GM23248 (cell line): ENCODE data around the gene NDUFAF2. TPM values are rescaled to one million over a fixed set of nuclear protein-coding genes. Genes with fewer than 3 reads are reported as not detected.
A peak's percentile ranks its signal among the peaks of the same experiment; 100 is the strongest.

ENCODE experiments used
- DNase-seq: peaks from one replicate; pipeline ENCODE4 v3.0.0-alpha.2; 2015
- H2AFZ ChIP-seq: fragments of 200-600 bp; sonication (generic); 2 replicates; pipeline ENCODE4 v1.6.1; 2016; ENCODE audit warnings: antibody characterized with exemption
- H3F3A ChIP-seq: fragments of 200-600 bp; sonication (generic); 2 replicates; pipeline ENCODE4 v1.6.1; 2016; ENCODE audit warnings: mild to moderate bottlenecking, antibody characterized with exemption, mixed run types; ENCODE audit not compliant: insufficient read depth
- H3K27ac ChIP-seq: fragments of 200-600 bp; sonication (generic); 2 replicates; pipeline ENCODE4 v1.5.1; 2016; ENCODE audit warnings: mild to moderate bottlenecking
- H3K27me3 ChIP-seq: fragments of 200-600 bp; sonication (generic); replicated peaks from 2 replicates; pipeline ENCODE4 v1.6.1; 2016; ENCODE audit warnings: mild to moderate bottlenecking; ENCODE audit not compliant: insufficient read depth
- H3K36me3 ChIP-seq: fragments of 200-600 bp; sonication (generic); 2 replicates; pipeline ENCODE4 v1.6.1; 2016; ENCODE audit warnings: low read depth, mild to moderate bottlenecking
- H3K4me1 ChIP-seq: fragments of 200-600 bp; sonication (generic); 2 replicates; pipeline ENCODE4 v1.6.1; 2016; ENCODE audit warnings: mild to moderate bottlenecking; ENCODE audit not compliant: insufficient read depth
- H3K4me2 ChIP-seq: fragments of 200-600 bp; sonication (generic); one replicate; pipeline ENCODE4 v1.6.1; 2016; ENCODE audit warnings: mild to moderate bottlenecking; ENCODE audit not compliant: unreplicated experiment
- H3K4me3 ChIP-seq: fragments of 200-600 bp; sonication (generic); 2 replicates; pipeline ENCODE4 v1.5.1; 2016; ENCODE audit warnings: mild to moderate bottlenecking
- H3K79me2 ChIP-seq: fragments of 200-600 bp; sonication (generic); 2 replicates; pipeline ENCODE4 v1.6.1; 2016; ENCODE audit warnings: mild to moderate bottlenecking; ENCODE audit not compliant: insufficient read depth
- H3K9ac ChIP-seq: fragments of 200-600 bp; sonication (generic); 2 replicates; pipeline ENCODE4 v1.6.1; 2016; ENCODE audit warnings: mild to moderate bottlenecking
- H3K9me2 ChIP-seq: fragments of 200-600 bp; sonication (generic); 2 replicates; pipeline ENCODE4 v1.6.1; 2016; ENCODE audit warnings: mixed run types, mild to moderate bottlenecking, moderate library complexity; ENCODE audit not compliant: insufficient read depth
- H3K9me3 ChIP-seq: fragments of 200-600 bp; sonication (generic); one replicate; pipeline ENCODE4 v1.6.1; 2017; ENCODE audit warnings: low read depth
- H4K20me1 ChIP-seq: fragments of 200-600 bp; sonication (generic); 2 replicates; pipeline ENCODE4 v1.6.0; 2016; ENCODE audit not compliant: insufficient read depth
- EZH2 ChIP-seq: fragments of 200-600 bp; sonication (generic); IDR thresholded peaks from 2 replicates; pipeline ENCODE4 v1.6.1; 2018; ENCODE audit warnings: antibody characterized with exemption, mild to moderate bottlenecking; ENCODE audit not compliant: insufficient read depth, poor library complexity, severe bottlenecking
- EZH2phosphoT487 ChIP-seq: fragments of 200-600 bp; sonication (generic); IDR thresholded peaks from 2 replicates; pipeline ENCODE4 v1.6.1; 2018; ENCODE audit warnings: antibody characterized with exemption, moderate library complexity, mild to moderate bottlenecking, low read depth; ENCODE audit not compliant: insufficient read depth
- WGBS, 2 experiments: methylation state at CpG; one replicate each; pipeline ENCODE4 v1.1.6; 2015 to 2017; ENCODE audit warnings: low lambda C conversion rate in 2 of 2, low coverage in 1 of 2; ENCODE audit errors: missing lambda C conversion rate in 2 of 2; 5-methylcytosine and 5-hydroxymethylcytosine counted together
- in situ Hi-C: fragments of 300-500 bp; cut with MboI; formaldehyde crosslinking; loops from 2 replicates; pipeline ENCODE4 v1.15.0; 2020
- polyA plus RNA-seq: library from polyadenylated mRNA; unstranded; fragments of >200 nt; fragmentation: Nextera tagmentation; extraction: Ambion mirVana; gene quantifications from 2 replicates; pipeline ENCODE4 v1.2.1, GENCODE V29; 2016
- total RNA-seq: library from RNA; depleted of rRNA; stranded (reverse); fragments of >200 nt; shearing (Covaris generic); gene quantifications from 2 replicates; pipeline ENCODE4 v1.2.3, GENCODE V29; 2014

The NDUFAF2 gene
- total and polyA plus RNA-seq, 2 experiments from 2014 or later = 28.9 to 67.0 TPM

DNA sequence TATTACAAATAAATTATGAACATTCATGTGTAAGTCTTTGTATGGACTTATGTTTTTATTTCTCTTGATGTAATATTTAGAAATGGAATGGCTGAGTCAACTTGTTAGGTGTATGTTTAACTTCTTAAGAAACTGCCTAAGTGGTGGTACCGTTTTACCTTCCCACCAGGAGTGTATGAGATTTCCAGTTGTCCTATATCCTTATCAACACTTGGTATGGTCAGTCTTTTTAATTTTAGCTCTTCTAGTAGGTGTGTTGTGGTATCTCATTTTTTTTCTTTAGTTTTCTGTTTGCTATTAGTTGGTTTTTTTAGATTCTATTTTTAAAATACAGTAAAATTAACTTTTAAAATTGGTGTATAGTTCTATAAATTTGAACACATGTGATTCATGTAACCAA lies 3.7 kb downstream of the NDUFAF2 start:
- Histone ChIP-seq H4K20me1 (no peaks in the 10 kb centered on the region; the same call in 1 of the 2 replicates), H3K9ac (no peak overlapping the region), H3K36me3 (no peaks in the 10 kb centered on the region), H2AFZ (no peak overlapping the region), H3K4me1 (peaks cover 15% of the 10 kb centered on the region), H3K9me3 (no peaks in the 10 kb centered on the region), H3K27ac (no peak overlapping the region), H3K27me3 (no peaks in the 10 kb centered on the region), H3K4me3 (no peak overlapping the region), H3K79me2 (peaks cover 85% of the 10 kb centered on the region), H3F3A (peaks cover 13% of the 10 kb centered on the region), H3K9me2 (no peaks in the 10 kb centered on the region), H3K4me2 (no peak overlapping the region)
- WGBS, 2 experiments = 85 to 100% methylated on average over 1 of the region's 1 CpG
- in situ Hi-C loops = no loop called here
- no peak for TF ChIP-seq EZH2phosphoT487
- no peak for TF ChIP-seq EZH2
- no peak for DNase-seq

- TF ChIP-seq EZH2 = no peak
- TF ChIP-seq EZH2phosphoT487 = no peak
- H3K9me3 ChIP-seq = no peaks in the 10 kb centered on the region
- in situ Hi-C loops = loop anchor here (25.0 kb wide), 3 partner anchors 707 to 1182 kb away; no protein-coding TSS in a partner anchor
- no peak overlapping the region for H3K27ac ChIP-seq
- no peak for DNase-seq
- H3F3A ChIP-seq = no peaks in the 10 kb centered on the region
- H3K9me2 ChIP-seq = no peaks in the 10 kb centered on the region
- H3K4me3 ChIP-seq = no peak overlapping the region
- no peak overlapping the region for H2AFZ ChIP-seq
- WGBS, 2 experiments = 97 to 98% methylated on average over 3 of the region's 3 CpGs
- H3K9ac ChIP-seq = no peak overlapping the region
- H3K27me3 ChIP-seq = no peaks in the 10 kb centered on the region
- H3K4me2 ChIP-seq = no peak overlapping the region
- no peaks in the 10 kb centered on the region for H4K20me1 ChIP-seq
- H3K36me3 ChIP-seq = no peaks in the 10 kb centered on the region
- H3K79me2 ChIP-seq = peaks cover 98% of the 10 kb centered on the region
- H3K4me1 ChIP-seq = peaks cover 6% of the 10 kb centered on the region
These were observed 10.2 kb downstream of the NDUFAF2 start for GRCh38 chr5:60955239-60955638.

DNA sequence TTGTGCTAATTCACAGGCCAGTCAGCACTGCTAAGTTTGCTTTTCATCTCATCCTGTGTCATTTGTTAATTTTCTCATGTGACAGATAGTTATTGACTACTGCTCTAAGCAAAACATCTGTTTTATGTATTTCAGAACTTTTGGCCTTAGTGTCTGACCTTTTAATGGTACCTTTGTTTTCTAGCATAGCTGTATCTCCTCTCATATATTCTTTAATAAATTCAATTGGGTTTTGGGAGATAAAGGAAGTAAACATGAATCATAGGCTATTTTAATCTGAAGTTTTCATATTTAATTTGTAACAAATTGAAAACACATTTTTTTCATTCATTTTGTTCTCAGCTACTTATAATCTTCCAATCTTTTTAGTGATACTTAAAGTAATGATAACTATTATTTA lies 13.1 kb downstream of the NDUFAF2 start:
- Histone ChIP-seq H3K4me2 (peak overlapping the region; percentile 5), H3K9me3 (no peaks in the 10 kb centered on the region), H3K9me2 (no peaks in the 10 kb centered on the region), H3K27ac (no peak overlapping the region), H3K9ac (no peak overlapping the region), H3K4me3 (no peak overlapping the region), H3K27me3 (no peaks in the 10 kb centered on the region), H3K79me2 (peaks cover 97% of the 10 kb centered on the region), H4K20me1 (no peaks in the 10 kb centered on the region), H3K36me3 (no peaks in the 10 kb centered on the region), H3K4me1 (peaks cover 6% of the 10 kb centered on the region), H3F3A (no peaks in the 10 kb centered on the region), H2AFZ (no peak overlapping the region)
- DNase-seq = peak; percentile 9
- in situ Hi-C loops = loop anchor here (25.0 kb wide), 3 partner anchors 704 to 1179 kb away; no protein-coding TSS in a partner anchor
- no peak for TF ChIP-seq EZH2
- TF ChIP-seq EZH2phosphoT487 = no peak

- no peaks in the 10 kb centered on the region for H4K20me1 ChIP-seq
- no peaks in the 10 kb centered on the region for H3F3A ChIP-seq
- H3K27ac ChIP-seq = no peak overlapping the region
- no peaks in the 10 kb centered on the region for H3K36me3 ChIP-seq
- no peak overlapping the region for H2AFZ ChIP-seq
- peaks cover 6% of the 10 kb centered on the region for H3K4me1 ChIP-seq
- H3K4me2 ChIP-seq = no peak overlapping the region
- H3K27me3 ChIP-seq = no peaks in the 10 kb centered on the region
- no peak for DNase-seq
- H3K9ac ChIP-seq = no peak overlapping the region
- peaks cover 97% of the 10 kb centered on the region for H3K79me2 ChIP-seq
- no peak for TF ChIP-seq EZH2phosphoT487
- no peak for TF ChIP-seq EZH2
- in situ Hi-C loops = loop anchor here (25.0 kb wide), 3 partner anchors 704 to 1179 kb away; no protein-coding TSS in a partner anchor
- no peaks in the 10 kb centered on the region for H3K9me3 ChIP-seq
- no peak overlapping the region for H3K4me3 ChIP-seq
- WGBS, 2 experiments = 68% methylated on average over 2 of the region's 2 CpGs
- no peaks in the 10 kb centered on the region for H3K9me2 ChIP-seq
These were observed 13.7 kb downstream of the NDUFAF2 start for GRCh38 chr5:60958712-60959111.

GRCh38 chr5:60959156-60959555 lies 14.2 kb downstream of the NDUFAF2 start:
- no peaks in the 10 kb centered on the region for H4K20me1 ChIP-seq
- H3K4me1 ChIP-seq = peaks cover 6% of the 10 kb centered on the region
- peak; percentile 45 for DNase-seq
- no peak overlapping the region for H3K27ac ChIP-seq
- in situ Hi-C loops = loop anchor here (25.0 kb wide), 3 partner anchors 703 to 1178 kb away; no protein-coding TSS in a partner anchor
- no peaks in the 10 kb centered on the region for H3K9me3 ChIP-seq
- no peaks in the 10 kb centered on the region for H3K9me2 ChIP-seq
- H2AFZ ChIP-seq = no peak overlapping the region
- no peak overlapping the region for H3K4me2 ChIP-seq
- H3K9ac ChIP-seq = no peak overlapping the region
- H3K4me3 ChIP-seq = no peak overlapping the region
- H3F3A ChIP-seq = no peaks in the 10 kb centered on the region
- H3K36me3 ChIP-seq = no peaks in the 10 kb centered on the region
- TF ChIP-seq EZH2phosphoT487 (no peak), EZH2 (no peak)
- H3K79me2 ChIP-seq = peaks cover 95% of the 10 kb centered on the region
- H3K27me3 ChIP-seq = no peaks in the 10 kb centered on the region
